Right lobe of liver (tissue), 4 donors: ENCODE data around the gene COL5A1.

Experiments used
- CTCF ChIP-seq, 4 donors: fragments of 200-600 bp in 3 of 4; fragments of 450-650 bp in 1 of 4; IDR thresholded peaks; one replicate each; pipeline versions ENCODE4 v1.5.1 to v1.8.0; 2016 to 2022; ENCODE audit warnings: antibody characterized with exemption in 4 of 4, mild to moderate bottlenecking in 2 of 4
- POLR2A ChIP-seq: fragments of 450-650 bp; IDR thresholded peaks from one replicate; pipeline ENCODE4 v1.6.1; 2017; ENCODE audit warnings: antibody characterized with exemption, mild to moderate bottlenecking
- donor health status: DM: no; HTN: no; CAD: no.
- donor health status: DM: no; HTN: no; CAD: no.
- donor health status: DM: no; HTN: yes; CAD: no.

- TF ChIP-seq CTCF (IDR thresholded peaks at IDR 0.05) = no peak
- no peak for TF ChIP-seq POLR2A
These were observed 231.1 kb downstream of the COL5A1 start for GRCh38 chr9:134872482-134873231.
